ENCODE measurements around the gene DLG2.

- TF ChIP-seq POLR2A (IDR thresholded peaks at IDR 0.05), result no peak
- no peak for TF ChIP-seq CTCF (IDR thresholded peaks at IDR 0.05 in 4 of 5, conservative IDR thresholded peaks at IDR 0.05 in 1 of 5)
Observed at GRCh38 chr11:85029964-85030363, 597.2 kb downstream of the DLG2 start.
